ENCODE results near the gene TXNIP.

Gene TXNIP

GRCh38 chr1:145992958-145993617 is 3.3 kb downstream of the TXNIP start (continued):
- TF ChIP-seq CSRNP3 (CRISPR knock-in tag; IDR thresholded peaks at IDR 0.05): no peak
- TF ChIP-seq BACH2 (CRISPR knock-in tag; IDR thresholded peaks at IDR 0.05; ENCODE audit: borderline replicate concordance): no peak
- TF ChIP-seq GLIS3 (CRISPR knock-in tag; IDR thresholded peaks at IDR 0.05): no peak
- TF ChIP-seq OSR1 (CRISPR knock-in tag; IDR thresholded peaks at IDR 0.05): no peak

GRCh38 chr1:145992502-145992936 is 3.9 kb downstream of the TXNIP start:
- TF ChIP-seq ZFP3 (CRISPR knock-in tag; IDR thresholded peaks at IDR 0.05) (no peak), GLIS3 (CRISPR knock-in tag; IDR thresholded peaks at IDR 0.05) (no peak), BACH2 (CRISPR knock-in tag; IDR thresholded peaks at IDR 0.05; ENCODE audit: borderline replicate concordance) (no peak)
- ATAC-seq: no peak

- TF ChIP-seq RARB (CRISPR knock-in tag; IDR thresholded peaks at IDR 0.05) (no peak), TOX (CRISPR knock-in tag; IDR thresholded peaks at IDR 0.05; ENCODE audit: borderline replicate concordance) (no peak), ZFP30 (CRISPR knock-in tag; IDR thresholded peaks at IDR 0.05) (no peak), ZFP3 (CRISPR knock-in tag; IDR thresholded peaks at IDR 0.05) (no peak), ZC3H10 (CRISPR knock-in tag; IDR thresholded peaks at IDR 0.05) (no peak), ESRRG (CRISPR knock-in tag; IDR thresholded peaks at IDR 0.05) (no peak), PPARA (CRISPR knock-in tag; IDR thresholded peaks at IDR 0.05; ENCODE audit: borderline replicate concordance) (no peak), ISL1 (CRISPR knock-in tag; IDR thresholded peaks at IDR 0.05) (no peak), POU6F1 (CRISPR knock-in tag; IDR thresholded peaks at IDR 0.05; ENCODE audit: borderline replicate concordance, low read depth) (no peak), PATZ1 (CRISPR knock-in tag; IDR thresholded peaks at IDR 0.05; ENCODE audit: borderline replicate concordance) (no peak), TSHZ2 (CRISPR knock-in tag; IDR thresholded peaks at IDR 0.05) (no peak)
- ATAC-seq: no peak
These were observed 4.5 kb downstream of the TXNIP start for GRCh38 chr1:145991735-145992412.

- no peak for TF ChIP-seq PPARA (CRISPR knock-in tag; IDR thresholded peaks at IDR 0.05; ENCODE audit: borderline replicate concordance)
- TF ChIP-seq CSRNP3 (CRISPR knock-in tag; IDR thresholded peaks at IDR 0.05): no peak
- TF ChIP-seq GLIS3 (CRISPR knock-in tag; IDR thresholded peaks at IDR 0.05): no peak
- no peak for TF ChIP-seq TOX (CRISPR knock-in tag; IDR thresholded peaks at IDR 0.05; ENCODE audit: borderline replicate concordance)
- TF ChIP-seq OSR1 (CRISPR knock-in tag; IDR thresholded peaks at IDR 0.05): no peak
- TF ChIP-seq POU6F1 (CRISPR knock-in tag; IDR thresholded peaks at IDR 0.05; ENCODE audit: borderline replicate concordance, low read depth): no peak
- no peak for TF ChIP-seq ZNF565 (CRISPR knock-in tag; conservative IDR thresholded peaks at IDR 0.05; ENCODE audit: low read depth)
- TF ChIP-seq ARNTL (CRISPR knock-in tag; IDR thresholded peaks at IDR 0.05; ENCODE audit: borderline replicate concordance, low read depth): no peak
- TF ChIP-seq ISL1 (CRISPR knock-in tag; IDR thresholded peaks at IDR 0.05): no peak
- TF ChIP-seq ZC3H10 (CRISPR knock-in tag; IDR thresholded peaks at IDR 0.05): no peak
- TF ChIP-seq ZNF8 (CRISPR knock-in tag; IDR thresholded peaks at IDR 0.05): no peak
- TF ChIP-seq TCF4 (CRISPR knock-in tag; IDR thresholded peaks at IDR 0.05; ENCODE audit: borderline replicate concordance): no peak
- no peak for TF ChIP-seq BACH2 (CRISPR knock-in tag; IDR thresholded peaks at IDR 0.05; ENCODE audit: borderline replicate concordance)
- TF ChIP-seq SNAI2 (CRISPR knock-in tag; IDR thresholded peaks at IDR 0.05): no peak
- ATAC-seq: no peak
These were observed 6.0 kb downstream of the TXNIP start for GRCh38 chr1:145990249-145990855.

Data from SK-N-SH treated with all-trans-retinoic acid at 6 μM for 48 hours (cell line).